Measurements from ENCODE around the gene TMX2.
"Not testable (repeated sequence)": the region's sequence is repeated elsewhere in the genome, so short reads cannot be mapped to it uniquely, and the experiment has no call there.

Gene TMX2

GRCh38 chr11:57716726-57717125, 4.3 kb downstream of the TMX2 start:
- DNase-seq, result not testable (repeated sequence)

DNA sequence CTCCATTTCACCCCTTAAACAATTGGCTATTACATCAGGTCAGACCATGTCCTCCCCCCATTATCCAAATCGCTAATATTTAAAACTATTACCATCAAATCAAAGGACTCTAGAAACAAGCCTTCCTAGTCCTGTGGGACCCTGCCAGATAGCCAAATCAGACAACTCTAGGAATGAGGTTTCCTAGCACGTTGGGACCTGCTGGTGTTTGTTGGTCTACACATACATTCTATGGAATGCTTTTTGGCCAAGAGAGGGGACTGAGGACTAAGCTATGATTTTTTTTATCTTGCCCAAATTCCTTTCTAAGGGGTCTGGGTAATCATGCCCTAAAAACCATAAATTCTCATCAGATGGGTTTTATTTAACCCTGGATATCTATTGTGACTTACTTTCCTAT, 14.8 kb downstream of the TMX2 start:
- no peak for DNase-seq

DNA sequence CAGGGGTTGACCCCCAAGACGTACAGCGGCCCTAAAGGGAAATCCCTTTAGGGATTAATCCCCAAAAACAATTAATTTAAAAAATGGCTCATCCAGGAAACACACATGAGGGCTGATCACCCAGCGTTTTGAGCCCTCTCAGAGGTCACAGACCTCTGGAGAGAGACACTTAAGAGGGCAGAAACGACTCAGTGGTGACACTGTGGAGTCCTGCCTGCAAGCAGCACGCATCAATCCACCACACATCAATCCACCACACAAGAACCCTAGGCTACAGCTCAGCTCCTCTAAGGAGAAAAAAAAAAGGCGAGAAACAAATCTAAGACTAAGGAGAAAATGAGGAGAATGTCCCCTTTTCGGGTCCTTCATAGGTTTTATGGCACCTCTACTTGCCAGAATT, 16.4 kb downstream of the TMX2 start:
- DNase-seq, result no peak

GRCh38 chr11:57729479-57729878, 17.1 kb downstream of the TMX2 start:
- DNase-seq, result no peak

GRCh38 chr11:57732661-57733060, 20.3 kb downstream of the TMX2 start:
- DNase-seq, result no peak

DNA sequence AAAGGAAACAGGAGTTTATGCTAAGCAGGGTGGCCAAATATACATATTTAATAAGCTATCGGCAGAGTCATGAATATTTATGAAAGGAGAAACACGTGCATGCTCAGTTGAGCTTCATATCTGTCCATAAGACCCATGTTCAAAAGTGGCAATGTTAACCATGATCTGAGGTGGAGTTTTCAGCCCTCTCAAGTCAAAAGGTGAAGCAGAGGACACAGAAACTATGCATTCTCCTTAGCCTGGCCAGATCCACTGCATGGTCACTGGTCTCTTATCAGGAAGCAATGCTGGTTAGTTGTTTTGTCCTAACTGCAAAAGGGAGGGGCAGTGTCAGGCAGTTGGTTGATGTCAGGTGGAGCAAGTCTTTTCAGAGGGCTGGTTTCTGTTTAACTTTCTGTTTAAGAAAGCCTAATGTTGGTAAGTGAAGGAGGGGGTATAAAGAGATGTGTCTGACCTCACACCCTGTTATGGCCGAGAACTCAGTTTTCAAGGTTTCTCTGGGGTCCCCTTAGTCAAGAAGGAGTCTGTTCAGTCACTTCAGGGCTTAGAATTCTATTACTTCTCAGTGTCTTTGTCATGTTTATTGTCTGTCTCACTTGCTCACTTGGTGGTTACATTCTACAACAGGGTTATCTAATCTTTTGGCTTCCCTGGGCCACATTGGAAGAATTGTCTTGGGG, 23.4 kb downstream of the TMX2 start:
- no peak for DNase-seq

GRCh38 chr11:57741132-57742086, 29.0 kb downstream of the TMX2 start, which contains the start of gene SELENOH:
Gene SELENOH, plus strand, starts transcription at chr11:57741491. Its CDS starts 105 bp downstream, at chr11:57741596.
- DNase-seq, result peak; percentile 82 to 85

- DNase-seq, result no peak
These were observed 29.7 kb downstream of the TMX2 start for GRCh38 chr11:57742087-57742452.

GRCh38 chr11:57744357-57744756, 32.0 kb downstream of the TMX2 start:
- no peak for DNase-seq

- no peak for DNase-seq
These were observed 32.8 kb downstream of the TMX2 start for GRCh38 chr11:57745206-57745605.

DNA sequence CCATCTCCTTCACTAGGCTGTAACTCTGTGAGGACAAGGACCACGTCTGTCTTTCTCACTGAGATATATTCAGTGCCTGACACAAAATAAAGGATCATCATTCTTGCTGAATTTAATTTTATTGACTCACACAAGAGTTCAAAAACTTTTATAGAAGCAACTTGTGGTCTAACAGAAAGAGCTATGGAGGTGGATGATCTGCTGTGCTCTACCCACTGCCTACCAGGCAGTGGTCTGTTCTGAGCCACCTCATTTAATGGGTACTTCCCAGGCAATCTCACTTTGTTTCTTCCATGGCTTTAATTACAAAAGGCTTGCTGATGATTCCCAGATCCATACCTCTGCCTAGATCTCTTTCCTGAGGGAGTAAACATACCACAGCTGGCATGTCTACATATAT, 34.5 kb downstream of the TMX2 start:
- no peak for DNase-seq

- DNase-seq, result no peak
These were observed 38.8 kb downstream of the TMX2 start for GRCh38 chr11:57751176-57751575.

- peak; percentile 3 for DNase-seq
These were observed 39.4 kb downstream of the TMX2 start, which contains the start of gene BTBD18 for GRCh38 chr11:57751676-57752253. Gene BTBD18, minus strand, starts transcription at chr11:57751819. Its CDS starts 631 bp downstream, at chr11:57751188.

DNA sequence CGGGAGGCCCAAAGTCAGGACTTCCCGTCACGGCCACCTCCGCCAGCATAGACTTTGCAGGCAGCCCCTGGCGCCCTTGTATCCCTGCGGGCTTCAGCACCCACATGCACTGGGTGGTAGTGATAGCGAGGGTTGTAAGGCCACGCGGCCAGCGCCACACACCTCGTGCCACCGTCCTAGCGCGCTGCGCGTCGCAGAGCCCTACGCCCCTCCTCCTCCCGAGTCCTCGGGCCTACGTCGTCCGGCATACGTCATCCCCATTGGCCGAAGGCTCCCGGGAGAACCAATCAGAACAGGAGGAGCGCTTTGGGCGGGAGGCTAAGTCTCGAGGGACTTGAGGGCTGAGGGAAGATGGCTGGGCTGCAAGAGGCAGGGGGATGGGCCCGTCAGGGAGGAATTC, 40.6 kb downstream of the TMX2 start:
- no peak for DNase-seq

GRCh38 chr11:57758174-57758573, 45.8 kb downstream of the TMX2 start:
- DNase-seq, result no peak

- DNase-seq, result no peak
These were observed 49.2 kb downstream of the TMX2 start, which contains the start of gene CTNND1 for GRCh38 chr11:57761301-57762234. Gene CTNND1, plus strand, starts transcription at chr11:57761802. Its CDS starts 29,677 bp downstream, at chr11:57791479.

DNA sequence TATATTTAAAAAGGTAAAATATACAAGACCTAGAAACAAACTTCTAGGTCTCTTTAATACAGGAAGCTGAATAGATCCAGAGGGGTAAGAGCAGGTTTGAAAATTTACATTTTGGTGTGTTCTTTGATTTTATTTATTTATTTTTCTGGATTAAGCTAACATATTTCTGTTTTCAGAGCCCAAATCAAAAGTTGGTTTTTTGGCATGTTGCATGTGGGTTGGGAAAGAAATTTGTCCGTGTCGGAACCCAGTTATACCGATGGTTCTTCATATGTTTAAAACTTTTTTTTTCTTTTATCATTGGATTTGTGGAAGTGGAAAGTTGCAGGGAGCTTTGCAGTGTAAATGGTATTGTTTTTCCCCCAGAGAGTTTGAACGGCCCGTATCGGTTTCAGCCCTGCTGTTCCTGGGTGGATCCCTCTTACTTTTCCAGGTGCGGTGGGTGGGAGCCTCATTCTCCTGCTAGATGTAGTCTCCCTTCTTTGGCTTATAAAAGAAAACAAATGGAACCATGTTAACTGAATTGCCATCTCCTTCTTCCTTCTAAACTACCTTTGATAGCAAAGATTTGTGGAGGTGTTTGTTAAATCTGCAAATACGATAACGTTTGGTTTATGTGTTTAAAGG, 50.0 kb downstream of the TMX2 start:
- no peak for DNase-seq

GRCh38 chr11:57763568-57763967, 51.2 kb downstream of the TMX2 start:
- no peak for DNase-seq

DNA sequence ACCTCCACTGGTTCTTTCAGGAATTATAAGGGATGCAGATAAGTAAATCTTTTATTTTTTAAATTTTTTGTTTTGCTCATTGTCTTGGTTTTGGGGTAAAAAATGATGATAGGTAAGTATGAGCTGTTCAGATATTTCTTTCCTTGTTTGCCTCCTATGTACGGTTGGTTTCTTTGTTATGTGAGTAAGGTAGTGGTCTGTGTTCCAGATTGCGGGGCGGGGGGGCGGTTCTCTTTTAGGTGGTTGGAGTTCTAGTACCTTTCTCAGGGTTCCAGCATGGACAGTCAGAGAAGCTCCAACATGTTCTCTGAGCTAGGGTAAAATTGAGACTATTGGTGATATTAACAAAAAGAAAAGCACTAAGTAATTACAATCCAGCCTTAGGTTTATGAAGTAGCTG, 51.6 kb downstream of the TMX2 start:
- no peak for DNase-seq

DNA sequence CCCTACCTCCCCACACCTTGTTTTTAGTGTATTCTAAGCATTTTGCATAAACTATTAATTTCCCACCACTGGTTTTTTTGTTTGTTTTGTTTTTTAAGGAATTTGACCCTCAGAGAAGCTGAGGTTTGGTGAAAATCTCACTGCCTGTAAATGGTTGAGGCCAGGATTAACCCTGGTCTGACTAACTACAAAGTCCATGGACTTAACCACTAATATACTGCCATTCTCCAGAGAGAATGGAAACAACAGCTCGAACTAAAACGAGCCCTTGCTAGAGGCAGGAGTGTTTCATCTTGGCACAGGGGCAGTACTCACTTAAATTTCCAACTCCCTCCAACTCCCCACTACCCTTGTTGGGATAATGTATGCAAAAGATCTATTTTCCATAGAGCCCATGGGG, 52.2 kb downstream of the TMX2 start:
- DNase-seq, result no peak

DNA sequence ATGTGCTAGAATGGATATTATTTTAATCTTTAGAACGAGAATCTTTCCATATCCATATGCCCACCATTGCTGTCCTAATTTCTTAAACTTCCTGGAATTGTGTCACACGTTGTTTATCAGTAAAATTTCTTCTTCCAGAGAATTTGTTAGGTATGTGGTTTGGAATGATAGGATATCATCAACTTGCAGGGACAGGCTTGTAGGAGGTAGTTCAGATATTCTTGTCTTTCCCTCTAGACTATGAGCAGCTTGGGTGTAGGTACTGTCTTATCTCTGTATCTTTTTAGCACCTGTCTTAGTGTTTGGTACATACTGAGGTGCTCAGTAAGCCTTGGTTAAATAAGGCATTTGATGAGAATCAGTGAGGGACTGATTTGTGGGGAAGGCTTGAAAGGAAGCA, 52.6 kb downstream of the TMX2 start:
- no peak for DNase-seq

GRCh38 chr11:57770793-57771192, 58.4 kb downstream of the TMX2 start:
- DNase-seq, result no peak

All from SHP77 (cell line).